PC-3 (cell line): ENCODE data around the gene TBC1D2B. TPM values are rescaled to one million over a fixed set of nuclear protein-coding genes. Genes with fewer than 3 reads are reported as not detected.

Source experiments
- ATAC-seq: fragments of 200-7000 bp; cut with Tn5 transposase; 2 replicates; pipeline ENCODE4 v1.9.1; 2020; ENCODE audit warnings: mild to moderate bottlenecking, moderate library complexity
- BruUV-seq: library from RNA; stranded (reverse); fragments of 400-500 nt; replicated peaks from 2 replicates; lab custom pipeline; 2021; lab: Mats Ljungman, UMichigan
- CTCF ChIA-PET: fragments of 300-600 bp; sonication (Branson Sonifier 250); formaldehyde crosslinking; loops from one replicate; lab custom pipeline; 2022; ENCODE audit warnings: antibody characterized with exemption; lab: Charles Lee
- POLR2A ChIA-PET: fragments of 300-600 bp; sonication (Branson Sonifier 250); formaldehyde crosslinking; loops from one replicate; lab custom pipeline; 2022; ENCODE audit warnings: antibody characterized with exemption; ENCODE audit not compliant: unreplicated experiment; lab: Charles Lee
- DNase-seq: peaks from one replicate; pipeline ENCODE4 v3.0.0-alpha.2; 2015
- H2AFZ ChIP-seq: fragments of 300-600 bp; sonication (generic); 2 replicates; pipeline ENCODE4 v1.6.0; 2016; ENCODE audit warnings: antibody characterized with exemption, low read length
- H3F3A ChIP-seq: fragments of 300-600 bp; sonication (generic); one replicate; pipeline ENCODE4 v1.6.0; 2017; ENCODE audit warnings: antibody characterized with exemption, low read length, control low read depth, mild to moderate bottlenecking; ENCODE audit not compliant: unreplicated experiment
- H3K27ac ChIP-seq: fragments of 300-600 bp; sonication (generic); 2 replicates; pipeline ENCODE4 v1.5.1; 2016; ENCODE audit warnings: mild to moderate bottlenecking, low read length
- H3K27me3 ChIP-seq: fragments of 300-600 bp; sonication (generic); 2 replicates; pipeline ENCODE4 v1.6.1; 2016; ENCODE audit warnings: low read length, mixed read lengths
- H3K36me3 ChIP-seq: fragments of 300-600 bp; sonication (generic); 2 replicates; pipeline ENCODE4 v1.6.1; 2016; ENCODE audit warnings: low read depth, mixed run types, low read length, mixed read lengths
- H3K4me1 ChIP-seq: fragments of 300-600 bp; sonication (generic); 2 replicates; pipeline ENCODE4 v1.5.1; 2016; ENCODE audit warnings: low read length; ENCODE audit not compliant: insufficient read depth
- H3K4me2 ChIP-seq: fragments of 300-600 bp; sonication (generic); 2 replicates; pipeline ENCODE4 v1.6.0; 2016; ENCODE audit warnings: low read length
- H3K4me3 ChIP-seq: fragments of 300-600 bp; sonication (generic); 2 replicates; pipeline ENCODE4 v1.5.1; 2016; ENCODE audit warnings: mild to moderate bottlenecking, low read length, mixed read lengths
- H3K79me2 ChIP-seq: fragments of 300-600 bp; sonication (generic); 2 replicates; pipeline ENCODE4 v1.6.1; 2017; ENCODE audit warnings: low read length, mixed read lengths
- H3K9ac ChIP-seq: fragments of 300-600 bp; sonication (generic); 2 replicates; pipeline ENCODE4 v1.6.0; 2016; ENCODE audit warnings: mild to moderate bottlenecking, low read length
- H3K9me2 ChIP-seq: fragments of 300-600 bp; sonication (generic); replicated peaks from 2 replicates; pipeline ENCODE4 v1.6.1; 2016; ENCODE audit warnings: mixed run types, low read length, mixed read lengths
- H3K9me3 ChIP-seq: fragments of 300-600 bp; sonication (generic); 2 replicates; pipeline ENCODE4 v1.6.1; 2016; ENCODE audit warnings: low read length, mixed read lengths
- H4K20me1 ChIP-seq: fragments of 300-600 bp; sonication (generic); 2 replicates; pipeline ENCODE4 v1.6.1; 2016; ENCODE audit warnings: low read length, mixed read lengths
- EZH2 ChIP-seq: fragments of 300-600 bp; sonication (generic); IDR thresholded peaks from one replicate; pipeline ENCODE4 v1.6.1; 2017; ENCODE audit warnings: antibody characterized with exemption, mild to moderate bottlenecking, low read length; ENCODE audit not compliant: unreplicated experiment
- EZH2phosphoT487 ChIP-seq: fragments of 300-600 bp; sonication (generic); IDR thresholded peaks from 2 replicates; pipeline ENCODE4 v1.6.1; 2018; ENCODE audit warnings: mild to moderate bottlenecking, antibody characterized with exemption, low read length, borderline replicate concordance
- intact Hi-C: fragments of 100-400 bp; cut with micrococcal nuclease; formaldehyde crosslinking; loops from 2 replicates; pipeline ENCODE4 v1.9.0; 2023
- total RNA-seq: library from RNA; depleted of rRNA; stranded (reverse); fragments of >200 nt; gene quantifications from 2 replicates; pipeline ENCODE4 v1.2.3, GENCODE V29; 2014
- TF ChIP-seq, protein P1 (sequence below): fragments of 300-600 bp; sonication (generic); conservative IDR thresholded peaks from 2 replicates; pipeline ENCODE4 v1.5.1; 2017; ENCODE audit warnings: antibody characterized with exemption, low read depth, mild to moderate bottlenecking, low read length

Gene TBC1D2B
- total RNA-seq, 1 experiment from 2014 or later, result 19.0 TPM

DNA sequence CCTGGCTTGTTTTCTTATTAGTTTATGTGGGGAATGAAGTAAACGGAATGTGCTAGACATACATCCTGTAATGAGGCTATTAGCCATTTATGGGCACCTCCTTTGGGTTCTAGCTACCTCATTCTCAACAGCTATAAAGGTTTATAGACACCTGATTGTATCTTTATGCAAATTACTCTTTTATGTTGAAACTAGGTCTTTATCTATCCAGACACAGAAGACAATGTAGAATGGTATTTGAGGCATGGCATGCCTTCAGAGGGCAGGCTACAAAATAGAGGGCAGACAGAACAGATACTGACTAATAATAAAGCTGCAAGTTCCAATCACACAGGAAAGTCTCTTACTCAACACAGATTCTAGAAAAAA is 27.1 kb downstream of the TBC1D2B start:
- Histone ChIP-seq H3K4me2 (no peak overlapping the region), H3K4me3 (no peak overlapping the region), H2AFZ (no peak overlapping the region), H3K79me2 (peaks cover 14% of the 10 kb centered on the region), H3K9me3 (no peaks in the 10 kb centered on the region), H3K9me2 (no peaks in the 10 kb centered on the region), H3K27ac (no peak overlapping the region), H3F3A (no peaks in the 10 kb centered on the region), H3K4me1 (peaks cover 7% of the 10 kb centered on the region; the same call in 1 of the 2 replicates), H3K27me3 (no peaks in the 10 kb centered on the region), H4K20me1 (no peaks in the 10 kb centered on the region), H3K36me3 (peaks cover 7% of the 10 kb centered on the region; the same call in 1 of the 2 replicates), H3K9ac (no peak overlapping the region)
- ChIA-PET POLR2A (no interaction called here), CTCF (no interaction called here)
- TF ChIP-seq EZH2phosphoT487 (no peak), EZH2 (no peak)
- TF ChIP-seq, protein P1, sequence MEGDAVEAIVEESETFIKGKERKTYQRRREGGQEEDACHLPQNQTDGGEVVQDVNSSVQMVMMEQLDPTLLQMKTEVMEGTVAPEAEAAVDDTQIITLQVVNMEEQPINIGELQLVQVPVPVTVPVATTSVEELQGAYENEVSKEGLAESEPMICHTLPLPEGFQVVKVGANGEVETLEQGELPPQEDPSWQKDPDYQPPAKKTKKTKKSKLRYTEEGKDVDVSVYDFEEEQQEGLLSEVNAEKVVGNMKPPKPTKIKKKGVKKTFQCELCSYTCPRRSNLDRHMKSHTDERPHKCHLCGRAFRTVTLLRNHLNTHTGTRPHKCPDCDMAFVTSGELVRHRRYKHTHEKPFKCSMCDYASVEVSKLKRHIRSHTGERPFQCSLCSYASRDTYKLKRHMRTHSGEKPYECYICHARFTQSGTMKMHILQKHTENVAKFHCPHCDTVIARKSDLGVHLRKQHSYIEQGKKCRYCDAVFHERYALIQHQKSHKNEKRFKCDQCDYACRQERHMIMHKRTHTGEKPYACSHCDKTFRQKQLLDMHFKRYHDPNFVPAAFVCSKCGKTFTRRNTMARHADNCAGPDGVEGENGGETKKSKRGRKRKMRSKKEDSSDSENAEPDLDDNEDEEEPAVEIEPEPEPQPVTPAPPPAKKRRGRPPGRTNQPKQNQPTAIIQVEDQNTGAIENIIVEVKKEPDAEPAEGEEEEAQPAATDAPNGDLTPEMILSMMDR, result no peak
- no peak for ATAC-seq
- no TSS peak for BruUV-seq
- no peak for DNase-seq
- intact Hi-C loops, result no loop called here

GRCh38 chr15:78049691-78050440 is 27.6 kb downstream of the TBC1D2B start:
- Histone ChIP-seq H3K4me3 (no peak overlapping the region), H4K20me1 (no peaks in the 10 kb centered on the region), H3K36me3 (peaks cover 7% of the 10 kb centered on the region; the same call in 1 of the 2 replicates), H3K27me3 (no peaks in the 10 kb centered on the region), H3K9ac (no peak overlapping the region), H3K9me2 (no peaks in the 10 kb centered on the region), H3K4me2 (no peak overlapping the region), H3K27ac (no peak overlapping the region), H3K4me1 (peaks cover 7% of the 10 kb centered on the region; the same call in 1 of the 2 replicates), H2AFZ (no peak overlapping the region), H3K79me2 (peaks cover 9% of the 10 kb centered on the region; the same call in 1 of the 2 replicates), H3K9me3 (no peaks in the 10 kb centered on the region), H3F3A (no peaks in the 10 kb centered on the region)
- no TSS peak for BruUV-seq
- ChIA-PET POLR2A (no interaction called here), CTCF (no interaction called here)
- peak; percentile 9 for DNase-seq
- ATAC-seq, result no peak; the same call in 1 of the 2 replicates
- intact Hi-C loops, result no loop called here
- TF ChIP-seq, protein P1, result no peak
- no peak for TF ChIP-seq EZH2phosphoT487
- no peak for TF ChIP-seq EZH2

DNA sequence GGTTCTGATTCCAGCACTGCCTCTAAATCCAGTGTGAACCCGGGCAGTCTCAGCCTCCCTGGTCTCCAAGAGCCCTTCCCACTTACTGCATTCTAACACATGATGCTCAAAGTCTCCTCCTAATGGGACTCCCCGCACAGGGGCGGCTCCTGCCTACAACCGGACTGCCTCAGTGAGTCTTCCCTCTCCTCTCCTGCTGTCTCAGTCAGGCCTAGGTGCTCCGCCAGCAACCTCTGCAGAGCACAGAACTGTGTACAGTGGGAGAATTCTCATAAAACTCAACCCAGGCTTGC is 28.9 kb downstream of the TBC1D2B start:
- H3K36me3 ChIP-seq, result peaks cover 12% of the 10 kb centered on the region
- no peak overlapping the region for H2AFZ ChIP-seq
- H3F3A ChIP-seq, result no peaks in the 10 kb centered on the region
- no peak overlapping the region for H3K9ac ChIP-seq
- H3K27ac ChIP-seq, result no peak overlapping the region
- intact Hi-C loops, result no loop called here
- H3K9me3 ChIP-seq, result no peaks in the 10 kb centered on the region
- H3K4me2 ChIP-seq, result no peak overlapping the region
- POLR2A ChIA-PET, result no interaction called here
- CTCF ChIA-PET, result no interaction called here
- no peaks in the 10 kb centered on the region for H3K27me3 ChIP-seq
- no peaks in the 10 kb centered on the region for H4K20me1 ChIP-seq
- no TSS peak for BruUV-seq
- no peak for ATAC-seq
- H3K4me1 ChIP-seq, result peaks cover 7% of the 10 kb centered on the region; the same call in 1 of the 2 replicates
- no peaks in the 10 kb centered on the region for H3K79me2 ChIP-seq
- no peak for DNase-seq
- no peak overlapping the region for H3K4me3 ChIP-seq
- no peaks in the 10 kb centered on the region for H3K9me2 ChIP-seq
- TF ChIP-seq, protein P1, result no peak
- no peak for TF ChIP-seq EZH2
- no peak for TF ChIP-seq EZH2phosphoT487
